K562 (cell line): ENCODE results near the gene RALGAPA2. TPM values are rescaled to one million over a fixed set of nuclear protein-coding genes. Genes with fewer than 3 reads are reported as not detected.

ENCODE experiments used
- ATAC-seq: fragments of 200-7000 bp; cut with Tn5 transposase; 3 replicates; pipeline ENCODE4 v1.9.1; 2020; ENCODE audit warnings: moderate library complexity
- BruUV-seq: library from RNA; stranded (reverse); fragments of 400-500 nt; replicated peaks from 2 replicates; lab custom pipeline; 2021; lab: Mats Ljungman, UMichigan
- CTCF ChIA-PET: fragments of 300-600 bp; formaldehyde crosslinking; extraction: SDS; loops from one replicate; lab custom pipeline; 2021; ENCODE audit warnings: low intra/inter-chr PET ratio; lab: Yijun Ruan, JAX
- POLR2A ChIA-PET: fragments of 300-600, 350-650 bp; sonication (Branson Sonifier 250); formaldehyde crosslinking; extraction: SDS; loops from one replicate; lab custom pipeline; 2021; ENCODE audit warnings: antibody characterized with exemption, inconsistent platforms; lab: Yijun Ruan, JAX
- DNase-seq, 4 experiments: peaks; one replicate each; pipeline versions ENCODE4 v3.0.0 to v3.0.0-alpha.2; 2011 to 2018; ENCODE audit warnings: low spot score in 3 of 4, mixed read lengths in 3 of 4; ENCODE audit errors: extremely low read depth in 1 of 4
- FAIRE-seq: peaks from 2 replicates; lab custom pipeline; 2011; peaks lifted over from hg19 to GRCh38; lab: Jason Lieb, UNC
- H2AFZ ChIP-seq: 2 replicates; pipeline ENCODE4 v1.6.0; 2011; ENCODE audit warnings: low read depth, low read length, control low read depth, inconsistent platforms
- H3K27ac ChIP-seq: fragments of 200-600 bp; 3 replicates; pipeline ENCODE4 v1.8.0; 2011; ENCODE audit warnings: low read depth, mild to moderate bottlenecking, control low read depth, inconsistent platforms, low read length, moderate library complexity, mixed read lengths; ENCODE audit errors: extremely low read depth
- H3K27me3 ChIP-seq, 2 experiments: fragments of 300-600 bp in 1 of 2; 2 replicates in 1 of 2; 3 replicates in 1 of 2; pipeline versions ENCODE4 v1.6.0 to v1.8.0; 2011; ENCODE audit warnings: inconsistent platforms in 2 of 2, low read length in 2 of 2, mild to moderate bottlenecking in 1 of 2, mixed read lengths in 1 of 2, moderate library complexity in 1 of 2; ENCODE audit not compliant: control insufficient read depth in 2 of 2, insufficient read depth in 2 of 2
- H3K36me3 ChIP-seq: fragments of 300-600 bp; 3 replicates; pipeline ENCODE4 v1.8.0; 2011; ENCODE audit warnings: mild to moderate bottlenecking, low read length, inconsistent platforms; ENCODE audit not compliant: control insufficient read depth, insufficient read depth
- H3K4me1 ChIP-seq, 2 experiments: fragments of 200-600 bp in 1 of 2; replicated peaks in 1 of 2; 2 replicates in 1 of 2; 3 replicates in 1 of 2; pipeline versions ENCODE4 v1.5.1 to v1.8.0; 2011; ENCODE audit warnings: inconsistent platforms in 2 of 2, low read length in 2 of 2, mild to moderate bottlenecking in 1 of 2, mixed read lengths in 1 of 2, moderate library complexity in 1 of 2; ENCODE audit not compliant: control insufficient read depth in 2 of 2, insufficient read depth in 2 of 2
- H3K4me2 ChIP-seq: 2 replicates; pipeline ENCODE4 v1.6.1; 2011; ENCODE audit warnings: low read length, control low read depth, inconsistent platforms, mixed read lengths; ENCODE audit not compliant: insufficient read depth
- H3K4me3 ChIP-seq: fragments of 200-600 bp; sonication (generic), shearing (Covaris generic); 2 replicates; pipeline ENCODE4 v1.5.1; 2016; ENCODE audit warnings: control low read depth, inconsistent platforms
- H3K79me2 ChIP-seq: fragments of 200-600 bp; 3 replicates; pipeline ENCODE4 v1.8.0; 2011; ENCODE audit warnings: low read length, inconsistent platforms; ENCODE audit not compliant: control insufficient read depth, insufficient read depth
- H3K9ac ChIP-seq, 2 experiments: 2 replicates each; pipeline versions ENCODE4 v1.6.0 to v1.6.1; 2011; ENCODE audit warnings: low read depth in 2 of 2, low read length in 2 of 2, control low read depth in 1 of 2, inconsistent platforms in 1 of 2, mild to moderate bottlenecking in 1 of 2, mixed read lengths in 1 of 2; ENCODE audit not compliant: insufficient read depth in 1 of 2
- H3K9me1 ChIP-seq: one replicate; pipeline ENCODE4 v1.6.0; 2011; ENCODE audit warnings: inconsistent platforms, mild to moderate bottlenecking, low read length, moderate library complexity; ENCODE audit not compliant: control insufficient read depth, insufficient read depth
- H3K9me3 ChIP-seq: replicated peaks from 2 replicates; pipeline ENCODE4 v1.5.1; 2011; ENCODE audit warnings: low read depth, low read length, inconsistent platforms; ENCODE audit not compliant: control insufficient read depth, insufficient read depth
- H4K20me1 ChIP-seq: replicated peaks from 2 replicates; pipeline ENCODE4 v1.6.1; 2011; ENCODE audit warnings: low read length, inconsistent platforms, mixed read lengths; ENCODE audit not compliant: control insufficient read depth, insufficient read depth
- BHLHE40 ChIP-seq: IDR thresholded peaks from 2 replicates; pipeline ENCODE4 v1.6.1; 2011; ENCODE audit warnings: low read length, improper control_type of control experiment
- CBX5 ChIP-seq: IDR thresholded peaks from 2 replicates; pipeline ENCODE4 v1.6.1; 2014; ENCODE audit warnings: low read depth, borderline replicate concordance
- CSDE1 ChIP-seq, 2 experiments: fragments of 450-650 bp; IDR thresholded peaks; 2 replicates each; pipeline ENCODE4 v1.6.1; 2016; ENCODE audit warnings: mild to moderate bottlenecking in 1 of 2
- LCOR ChIP-seq: sonication (generic); formaldehyde crosslinking; IDR thresholded peaks from 2 replicates; pipeline ENCODE4 v1.8.0; 2022; ENCODE audit warnings: mild to moderate bottlenecking, missing genetic modification reagents
- MCM7 ChIP-seq, 2 experiments: fragments of 450-650 bp; IDR thresholded peaks; 2 replicates each; pipeline ENCODE4 v1.6.1; 2016 to 2018
- MITF ChIP-seq: IDR thresholded peaks from 2 replicates; pipeline ENCODE4 v1.6.1; 2014; ENCODE audit warnings: antibody characterized with exemption
- PKNOX1 ChIP-seq: fragments of 450-650 bp; IDR thresholded peaks from 2 replicates; pipeline ENCODE4 v1.6.1; 2016
- SIX5 ChIP-seq, 2 experiments: IDR thresholded peaks; 2 replicates each; pipeline ENCODE4 v1.6.1; 2011; ENCODE audit warnings: low read length in 2 of 2, borderline replicate concordance in 1 of 2, low read depth in 1 of 2, mild to moderate bottlenecking in 1 of 2, moderate library complexity in 1 of 2; ENCODE audit not compliant: insufficient read depth in 1 of 2
- USF1 ChIP-seq: sonication (generic); formaldehyde crosslinking; IDR thresholded peaks from 2 replicates; pipeline ENCODE4 v1.9.0; 2022; ENCODE audit warnings: mild to moderate bottlenecking, missing genetic modification reagents
- ZNF121 ChIP-seq: sonication (generic); formaldehyde crosslinking; conservative IDR thresholded peaks from 2 replicates; pipeline ENCODE4 v1.8.0; 2022; ENCODE audit warnings: missing genetic modification reagents
- ZNF407 ChIP-seq: fragments of 450-650 bp; IDR thresholded peaks from 2 replicates; pipeline ENCODE4 v1.6.1; 2016; ENCODE audit warnings: low read depth
- ZNF780A ChIP-seq: fragments of 250-450 bp; sonication (Bioruptor Pico); IDR thresholded peaks from 2 replicates; pipeline ENCODE4 v1.5.0; 2021; ENCODE audit warnings: mild to moderate bottlenecking
- WGBS: fragments of 100-300 bp; shearing (Covaris generic); methylation state at CpG from one replicate; pipeline ENCODE4 v1.1.6; 2016; ENCODE audit warnings: low coverage, mixed read lengths; ENCODE audit not compliant: insufficient coverage; ENCODE audit errors: missing lambda C conversion rate; 5-methylcytosine and 5-hydroxymethylcytosine counted together
- in situ Hi-C: fragments of 300-500 bp; cut with MboI; formaldehyde crosslinking; loops from 4 replicates; pipeline ENCODE4 v1.15.0; 2018; ENCODE audit warnings: inconsistent platforms, mixed read lengths
- intact Hi-C: fragments of 100-400 bp; cut with micrococcal nuclease; formaldehyde crosslinking; loops from 2 replicates; pipeline ENCODE4 v1.14.2; 2022
- polyA plus RNA-seq, 8 experiments: library from polyadenylated mRNA; depleted of rRNA in 4 of 8; stranded (reverse) in 5 of 8; unstranded in 3 of 8; fragments of >200 nt; fragmentation: Nextera tagmentation in 2 of 8; fragmentation: Illumina TruSeq in 1 of 8; extraction: Ambion mirVana in 2 of 8; extraction: Trizol in 1 of 8; gene quantifications; 2 replicates each; pipeline versions ENCODE4 v1.2.1 to v1.2.3, GENCODE V29; 2011 to 2014; ENCODE audit warnings: inconsistent platforms in 1 of 8, missing spikeins in 1 of 8
- total RNA-seq, 7 experiments: library from RNA; depleted of rRNA in 6 of 7; stranded (reverse); fragments of >200 nt in 6 of 7; fragmentation: Illumina TruSeq in 2 of 7; extraction: Trizol in 2 of 7; gene quantifications; 2 replicates each; pipeline versions ENCODE4 v1.2.1 to v1.2.3, GENCODE V29; 2011 to 2021; ENCODE audit warnings: low replicate concordance in 1 of 7

RALGAPA2 gene
- total and polyA plus RNA-seq, 9 of the 15 experiments (the other 6 are each of a cell fraction or from before 2014, with no cell fraction given), result 0.35 to 2.7 (median 1.4) TPM

- no peak for TF ChIP-seq CSDE1 (IDR thresholded peaks at IDR 0.05)
- no peak for TF ChIP-seq MCM7 (IDR thresholded peaks at IDR 0.05)
- TF ChIP-seq PKNOX1, result no peak
- no peak for TF ChIP-seq LCOR (CRISPR knock-in tag)
- TF ChIP-seq CBX5, result no peak
- no peak for TF ChIP-seq BHLHE40
- no peak for TF ChIP-seq ZNF780A (CRISPR knock-in tag)
These were observed 162.7 kb downstream of the RALGAPA2 start (continued) for GRCh38 chr20:20549704-20550103.

GRCh38 chr20:20549267-20549612 is 163.2 kb downstream of the RALGAPA2 start:
- BruUV-seq, result no TSS peak
- H3K9me1 ChIP-seq, result no peaks in the 10 kb centered on the region
- no peak overlapping the region for H3K9ac ChIP-seq
- no peak for ATAC-seq
- POLR2A ChIA-PET, result no interaction called here
- in situ Hi-C loops (no loop called here), intact Hi-C loops (no loop called here)
- no peaks in the 10 kb centered on the region; a peak in 1 of 5 replicates for H3K27me3 ChIP-seq
- H3K9me3 ChIP-seq, result no peaks in the 10 kb centered on the region
- no peak overlapping the region for H3K27ac ChIP-seq
- H3K79me2 ChIP-seq, result no peaks in the 10 kb centered on the region
- no peaks in the 10 kb centered on the region for H3K36me3 ChIP-seq
- H3K4me1 ChIP-seq, result no peaks in the 10 kb centered on the region
- no peak overlapping the region for H2AFZ ChIP-seq
- H3K4me2 ChIP-seq, result no peak overlapping the region
- 16% methylated on average over 5 of the region's 6 CpGs for WGBS
- DNase-seq, result no peak
- H4K20me1 ChIP-seq, result no peaks in the 10 kb centered on the region
- no peak for FAIRE-seq
- H3K4me3 ChIP-seq, result no peak overlapping the region
- CTCF ChIA-PET, result no interaction called here
- TF ChIP-seq MITF, result no peak
- TF ChIP-seq USF1, result no peak
- no peak for TF ChIP-seq ZNF407
- no peak for TF ChIP-seq ZNF121 (CRISPR knock-in tag)
- no peak for TF ChIP-seq SIX5 (IDR thresholded peaks at IDR 0.05; ENCODE audit: borderline replicate concordance in 1 of 2, insufficient read depth in 1 of 2, low read depth in 1 of 2, low read length in 2 of 2)
